ENCODE results near the gene HMGA1. TPM values are rescaled to one million over a fixed set of nuclear protein-coding genes. Genes with fewer than 3 reads are reported as not detected.
A peak's percentile ranks its signal among the peaks of the same experiment; 100 is the strongest.
"Not testable (repeated sequence)": the region's sequence is repeated elsewhere in the genome, so short reads cannot be mapped to it uniquely, and the experiment has no call there.

The HMGA1 gene
- total RNA-seq, 1 donor from 2014 or later, result 16.3 TPM

GRCh38 chr6:34239893-34240292 is 3.2 kb downstream of the HMGA1 start:
- no peak for DNase-seq (ENCODE audit: low read depth in 2 of 2)

GRCh38 chr6:34240329-34241248 is 3.9 kb downstream of the HMGA1 start:
- DNase-seq (ENCODE audit: low read depth in 2 of 2), result no peak

DNA sequence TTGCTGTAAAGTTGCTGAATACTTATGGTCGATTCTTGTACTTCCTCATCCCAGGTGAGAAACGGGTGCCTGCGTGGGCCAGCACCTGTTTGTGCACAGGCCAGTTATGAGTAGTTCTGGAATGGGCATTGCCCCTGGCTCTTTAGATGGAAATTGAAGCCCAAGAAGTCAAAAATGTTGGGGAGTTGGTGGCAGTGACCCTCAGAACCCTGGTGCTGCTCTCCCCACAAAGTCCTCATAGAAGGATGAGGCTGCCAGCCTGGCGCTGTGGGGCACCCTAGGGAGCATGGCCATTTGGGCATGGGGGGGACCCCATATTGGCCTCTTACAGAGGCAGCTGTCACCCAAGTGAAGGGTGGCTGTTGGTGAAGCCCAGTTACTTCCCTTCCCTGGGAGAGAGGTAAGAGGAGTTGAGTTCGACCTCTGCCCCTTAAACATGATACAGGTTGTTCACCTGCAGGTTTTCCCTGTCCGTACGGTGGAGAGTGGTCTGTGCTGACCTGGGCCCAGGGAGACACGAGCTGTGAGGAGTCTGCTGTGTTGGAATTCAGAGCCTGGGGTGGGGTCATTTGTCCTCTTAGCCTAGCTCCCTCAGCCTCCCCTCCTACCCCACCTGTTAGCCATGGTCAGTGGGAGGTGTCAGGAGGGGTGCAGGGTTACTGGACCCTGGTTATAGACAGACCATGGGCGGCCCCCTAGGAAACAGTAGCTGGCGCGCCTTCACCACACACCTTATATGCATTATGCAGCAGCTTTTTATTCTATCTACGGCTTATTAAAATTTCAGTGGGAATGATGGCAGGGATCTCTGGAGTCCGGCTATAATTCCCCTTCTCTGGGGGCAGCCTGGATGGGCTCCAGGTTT is 4.9 kb downstream of the HMGA1 start:
- DNase-seq (ENCODE audit: low read depth in 2 of 2), result no peak

GRCh38 chr6:34242252-34243130 is 5.8 kb downstream of the HMGA1 start:
- peak in 1 of 2 donors; percentile 59 for DNase-seq (ENCODE audit: low read depth in 2 of 2)

- DNase-seq (ENCODE audit: low read depth in 2 of 2), result peak; percentile 36 to 87
Observed at GRCh38 chr6:34243131-34243771, 6.6 kb downstream of the HMGA1 start.

DNA sequence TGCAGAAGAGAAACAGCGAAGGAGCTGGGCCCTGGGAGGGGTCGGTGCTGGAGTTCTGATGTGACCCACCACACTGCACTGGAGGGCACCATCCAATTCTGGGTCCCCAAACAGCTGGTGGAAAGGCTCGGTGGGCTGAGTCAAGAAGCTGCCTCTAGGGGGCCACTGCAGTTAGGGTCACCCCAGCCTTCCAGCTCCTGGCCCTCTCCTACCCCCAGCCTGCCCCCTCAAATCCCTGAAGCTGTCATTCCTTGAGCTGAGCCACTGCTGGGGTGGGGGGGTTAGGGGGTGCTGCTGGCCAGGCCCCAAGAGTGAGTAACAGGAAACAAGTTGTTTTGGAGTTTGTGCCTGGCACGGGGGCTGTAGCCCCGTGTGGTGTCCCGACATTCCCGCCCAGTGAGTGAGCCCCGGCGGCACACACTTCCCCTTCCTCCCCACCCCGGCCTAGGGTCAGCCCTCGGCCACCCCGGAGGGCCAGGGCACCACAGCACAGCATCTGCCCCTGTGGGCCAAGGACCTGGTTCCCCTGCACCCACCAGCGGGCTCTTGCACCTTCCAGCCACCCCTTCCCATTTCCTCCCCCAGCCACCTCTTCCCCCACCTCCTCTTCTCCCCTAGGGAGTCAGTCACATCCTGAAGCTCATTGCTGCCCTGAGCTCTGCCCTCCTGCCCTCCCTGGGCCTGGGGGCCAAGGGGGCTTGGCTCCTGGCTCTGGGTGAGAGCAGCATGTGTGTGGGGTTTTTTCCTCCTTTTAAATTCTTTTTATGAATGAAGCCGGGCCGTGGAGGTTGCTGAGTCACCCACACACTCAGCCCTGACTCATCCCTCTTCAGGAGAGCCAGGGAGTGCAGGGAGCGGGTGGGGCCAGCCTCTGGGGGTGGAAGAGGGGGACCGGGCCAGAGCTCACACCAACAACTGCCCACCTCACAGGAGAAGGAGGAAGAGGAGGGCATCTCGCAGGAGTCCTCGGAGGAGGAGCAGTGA is 7.5 kb downstream of the HMGA1 start:
- peak; percentile 82 to 95 for DNase-seq (ENCODE audit: low read depth in 2 of 2)

- not testable (repeated sequence) for DNase-seq (ENCODE audit: low read depth in 2 of 2)
Observed at GRCh38 chr6:34245032-34245760, 8.5 kb downstream of the HMGA1 start.

DNA sequence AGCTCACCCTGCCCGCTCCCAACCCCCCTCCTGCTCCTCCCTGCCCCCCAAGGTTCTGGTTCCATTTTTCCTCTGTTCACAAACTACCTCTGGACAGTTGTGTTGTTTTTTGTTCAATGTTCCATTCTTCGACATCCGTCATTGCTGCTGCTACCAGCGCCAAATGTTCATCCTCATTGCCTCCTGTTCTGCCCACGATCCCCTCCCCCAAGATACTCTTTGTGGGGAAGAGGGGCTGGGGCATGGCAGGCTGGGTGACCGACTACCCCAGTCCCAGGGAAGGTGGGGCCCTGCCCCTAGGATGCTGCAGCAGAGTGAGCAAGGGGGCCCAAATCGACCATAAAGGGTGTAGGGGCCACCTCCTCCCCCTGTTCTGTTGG is 9.1 kb downstream of the HMGA1 start:
- DNase-seq (ENCODE audit: low read depth in 2 of 2), result not testable (repeated sequence)

DNA sequence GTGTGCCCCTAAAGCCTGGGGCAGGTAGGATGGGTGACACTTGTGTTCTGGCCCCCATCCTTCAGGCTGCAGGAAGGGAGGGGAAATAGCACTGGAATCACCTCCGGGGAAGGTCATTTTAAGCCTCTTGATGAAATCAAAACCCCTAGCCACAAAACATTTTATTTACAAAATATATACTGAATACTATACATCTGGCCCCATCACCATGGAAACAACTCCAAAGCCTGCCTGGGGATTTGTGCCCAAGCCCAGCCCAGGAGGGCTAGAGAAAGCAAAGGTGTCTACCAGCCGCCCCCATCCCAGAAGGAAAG is 9.5 kb downstream of the HMGA1 start:
- no peak for DNase-seq (ENCODE audit: low read depth in 2 of 2)

GRCh38 chr6:34246563-34247391 is 10.1 kb downstream of the HMGA1 start:
- peak; percentile 46 to 52 for DNase-seq (ENCODE audit: low read depth in 2 of 2)

DNA sequence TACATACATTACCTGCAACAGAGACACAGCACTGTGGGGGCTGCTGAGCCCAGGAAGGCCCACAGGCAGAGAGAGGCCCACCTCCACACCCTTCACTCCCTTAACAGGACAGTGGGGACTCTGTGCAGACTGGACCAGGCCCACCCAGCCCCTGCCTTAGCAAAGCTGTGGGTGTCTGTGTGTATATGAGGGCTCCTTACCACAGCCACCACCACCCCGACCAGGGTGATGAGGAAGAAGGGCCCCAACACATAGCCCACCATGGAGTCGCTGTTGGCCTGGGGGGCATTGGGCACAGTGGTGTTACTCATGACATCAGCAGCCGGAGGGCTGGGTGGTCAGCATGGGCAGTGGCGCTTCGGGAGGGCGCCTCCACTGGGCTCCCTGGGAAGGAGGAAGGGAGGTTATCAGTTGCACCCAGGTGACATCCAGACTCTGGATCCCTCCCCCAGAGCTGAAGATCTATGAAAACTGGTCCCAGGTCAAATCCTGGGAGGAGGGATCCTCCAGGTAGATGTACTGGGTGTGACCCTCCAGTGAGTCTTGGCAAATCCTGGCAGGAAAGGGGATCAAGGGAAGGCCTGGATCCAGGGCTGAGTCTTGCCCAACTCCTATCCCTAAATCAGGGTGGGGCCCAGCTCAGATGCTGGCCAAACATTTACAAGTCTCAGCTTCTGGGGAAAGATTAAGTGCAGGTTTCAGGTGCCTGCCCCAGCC is 11.0 kb downstream of the HMGA1 start:
- DNase-seq (ENCODE audit: low read depth in 2 of 2), result no peak

- DNase-seq (ENCODE audit: low read depth in 2 of 2), result peak; percentile 39 to 52
Observed at GRCh38 chr6:34248198-34248726, 11.6 kb downstream of the HMGA1 start.

GRCh38 chr6:34248727-34249468 is 12.2 kb downstream of the HMGA1 start, which contains the start of gene SMIM29:
Gene SMIM29, minus strand, starts transcription at chr6:34249006. Its CDS starts 1,215 bp downstream, at chr6:34247791.
- DNase-seq (ENCODE audit: low read depth in 2 of 2), result peak; percentile 93 to 94

DNA sequence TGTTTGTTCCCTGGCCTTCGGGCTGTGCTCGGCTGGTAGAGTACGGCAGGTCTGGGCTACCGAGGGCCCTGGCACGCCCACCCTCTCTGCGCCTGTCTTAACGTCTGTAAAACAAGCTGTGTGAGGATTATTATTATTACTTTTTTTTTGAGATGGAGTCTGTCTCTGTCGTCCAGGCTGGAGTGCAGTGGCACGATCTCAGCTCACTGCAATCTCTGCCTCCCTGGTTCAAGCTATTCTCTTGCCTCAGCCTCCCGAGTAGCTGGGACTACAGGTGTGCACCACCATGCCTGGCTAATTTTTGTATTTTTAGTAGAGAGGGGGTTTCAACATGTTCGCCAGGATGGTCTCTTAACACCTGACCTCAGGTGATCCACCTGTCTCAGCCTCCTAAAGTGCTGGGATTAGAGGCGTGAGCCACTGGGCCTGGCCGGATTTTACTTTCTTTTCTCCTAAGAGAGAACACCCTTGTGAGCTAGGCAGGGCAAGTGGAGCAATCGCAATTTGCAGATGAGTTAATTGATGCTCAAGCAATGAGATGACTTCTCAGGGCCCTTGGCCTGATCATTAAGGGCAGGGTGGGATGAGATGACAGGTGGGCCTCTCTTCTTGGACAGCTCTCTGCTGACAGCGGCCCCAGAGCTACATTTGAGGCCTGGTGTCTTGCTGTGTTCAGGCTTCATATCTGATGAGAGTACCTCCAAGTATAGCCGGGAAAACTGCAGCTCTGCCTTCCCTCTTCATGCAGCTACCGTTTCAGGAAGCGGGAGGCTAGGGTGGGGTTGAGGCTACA is 13.0 kb downstream of the HMGA1 start:
- DNase-seq (ENCODE audit: low read depth in 2 of 2), result no peak

GRCh38 chr6:34252395-34252794 is 15.7 kb downstream of the HMGA1 start:
- not testable (repeated sequence) for DNase-seq (ENCODE audit: low read depth in 2 of 2)
